Esophagus muscularis mucosa (tissue), 4 donors: Measurements from ENCODE around the gene MIPOL1. TPM values are rescaled to one million over a fixed set of nuclear protein-coding genes. Genes with fewer than 3 reads are reported as not detected.
A peak's percentile ranks its signal among the peaks of the same experiment; 100 is the strongest.

Source experiments
- DNase-seq: peaks from one replicate; pipeline ENCODE4 v3.0.0-alpha.2; 2017; ENCODE audit errors: extremely low spot score
- H3K27ac ChIP-seq, 4 donors: fragments of 200-600 bp; sonication (generic); replicated peaks in 1 of 4; 1 replicate in 3 of 4; 2 replicates in 1 of 4; pipeline ENCODE4 v1.5.1; 2016 to 2019; ENCODE audit warnings: mild to moderate bottlenecking in 1 of 4
- H3K27me3 ChIP-seq, 4 donors: fragments of 200-600 bp; sonication (generic); one replicate each; pipeline versions ENCODE4 v1.5.1 to v1.6.0; 2016 to 2019
- H3K36me3 ChIP-seq, 4 donors: fragments of 200-600 bp; sonication (generic); one replicate each; pipeline ENCODE4 v1.5.1; 2016 to 2019
- H3K4me1 ChIP-seq, 4 donors: fragments of 200-600 bp; sonication (generic); one replicate each; pipeline ENCODE4 v1.5.1; 2016 to 2019
- H3K4me3 ChIP-seq, 4 donors: fragments of 200-600 bp; sonication (generic); 1 replicate in 2 of 4; 2 replicates in 2 of 4; pipeline ENCODE4 v1.5.1; 2016 to 2019; ENCODE audit warnings: mild to moderate bottlenecking in 4 of 4, moderate library complexity in 1 of 4
- H3K9me3 ChIP-seq, 4 donors: fragments of 200-600 bp; sonication (generic); 1 replicate in 3 of 4; 2 replicates in 1 of 4; pipeline ENCODE4 v1.5.1; 2016 to 2019
- CTCF ChIP-seq, 3 experiments: fragments of 200-600 bp in 2 of 3; fragments of 450-650 bp in 1 of 3; sonication (generic) in 2 of 3; IDR thresholded peaks; one replicate each; pipeline ENCODE4 v1.5.1; 2017 to 2019; ENCODE audit warnings: antibody characterized with exemption in 3 of 3, mild to moderate bottlenecking in 2 of 3, moderate library complexity in 1 of 3
- EP300 ChIP-seq: sonication (generic); formaldehyde crosslinking; IDR thresholded peaks from one replicate; pipeline ENCODE4 v1.6.1; 2017; ENCODE audit warnings: antibody characterized with exemption
- POLR2A ChIP-seq: fragments of 450-650 bp; IDR thresholded peaks from one replicate; pipeline ENCODE4 v1.6.1; 2017; ENCODE audit warnings: antibody characterized with exemption, moderate library complexity, mild to moderate bottlenecking, low read depth
- POLR2AphosphoS5 ChIP-seq, 2 donors: sonication (generic); formaldehyde crosslinking; IDR thresholded peaks; one replicate each; pipeline ENCODE4 v1.6.1; 2017; ENCODE audit warnings: antibody characterized with exemption in 2 of 2
- WGBS: methylation state at CpG from one replicate; pipeline ENCODE4 v1.1.5; 2018; 5-methylcytosine and 5-hydroxymethylcytosine counted together
- intact Hi-C: fragments of 100-400 bp; cut with DNase I; formaldehyde crosslinking; loops from one replicate; pipeline ENCODE4 v1.15.1; 2023
- total RNA-seq, 4 donors: library from RNA; depleted of rRNA; stranded (reverse); fragments of >200 nt; gene quantifications; one replicate each; pipeline versions ENCODE4 v1.1.0 to v1.2.1, GENCODE V29; 2016

Gene MIPOL1
- total RNA-seq, 4 donors from 2014 or later = 6.5 to 21.2 (median 10.4) TPM

GRCh38 chr14:37196604-37197420 lies 925 bp upstream of the MIPOL1 start:
- intact Hi-C loops = loop anchor here (2.0 kb wide), 1 partner anchor 24 kb away; the partner anchor contains the start of gene SLC25A21
- no peaks in the 10 kb centered on the region for H3K36me3 ChIP-seq

GRCh38 chr14:37198273-37198598 lies 499 bp downstream of the MIPOL1 start:
- no peaks in the 10 kb centered on the region for H3K9me3 ChIP-seq
- intact Hi-C loops = no loop called here
- H3K36me3 ChIP-seq = no peaks in the 10 kb centered on the region
- no peak for DNase-seq
- H3K27me3 ChIP-seq = no peaks in the 10 kb centered on the region
- 6% methylated on average over 11 of the region's 11 CpGs for WGBS
- peak overlapping the region; percentile 63 to 80 (median 68) for H3K4me3 ChIP-seq
- peak in 1 of 3 experiments; percentile 55 for TF ChIP-seq CTCF (IDR thresholded peaks at IDR 0.05)
- TF ChIP-seq POLR2A = no peak
- TF ChIP-seq POLR2AphosphoS5 (IDR thresholded peaks at IDR 0.05) = no peak
- TF ChIP-seq EP300 = no peak
- peaks cover 3 to 19% (median 13%) of the 10 kb centered on the region in 4 donors for H3K4me1 ChIP-seq
- H3K27ac ChIP-seq = peak overlapping the region; percentile 89 to 93 (median 92)

More at GRCh38 chr14:37196604-37197420, 925 bp upstream of the MIPOL1 start:
- no peak for DNase-seq
- TF ChIP-seq POLR2A (no peak), CTCF (IDR thresholded peaks at IDR 0.05) (no peak), POLR2AphosphoS5 (IDR thresholded peaks at IDR 0.05) (no peak), EP300 (no peak)
- Histone ChIP-seq H3K4me3 (peak overlapping the region; percentile 63 to 80 (median 68)), H3K4me1 (peaks cover 3 to 19% (median 13%) of the 10 kb centered on the region in 4 donors), H3K27ac (peak overlapping the region; percentile 89 to 93 (median 92)), H3K9me3 (no peaks in the 10 kb centered on the region), H3K27me3 (no peaks in the 10 kb centered on the region)
- WGBS = 91% methylated on average over 17 of the region's 17 CpGs

- Histone ChIP-seq H3K4me3 (peak overlapping the region in 3 of 4 donors; percentile 63 to 80 (median 65)), H3K27ac (peak overlapping the region in 3 of 4 donors; percentile 89 to 93 (median 91)), H3K4me1 (peaks cover 3 to 19% (median 13%) of the 10 kb centered on the region in 4 donors), H3K9me3 (no peaks in the 10 kb centered on the region), H3K27me3 (no peaks in the 10 kb centered on the region), H3K36me3 (no peaks in the 10 kb centered on the region)
- DNase-seq = no peak
- WGBS = 88% methylated on average over 5 of the region's 5 CpGs
- intact Hi-C loops = no loop called here
- TF ChIP-seq POLR2A (no peak), POLR2AphosphoS5 (IDR thresholded peaks at IDR 0.05) (no peak), EP300 (no peak), CTCF (IDR thresholded peaks at IDR 0.05) (no peak)
Observed at GRCh38 chr14:37198907-37199306, 1.2 kb downstream of the MIPOL1 start.

GRCh38 chr14:37201724-37202123 lies 4.0 kb downstream of the MIPOL1 start:
- intact Hi-C loops = no loop called here
- Histone ChIP-seq H3K27ac (no peak overlapping the region), H3K36me3 (no peaks in the 10 kb centered on the region), H3K27me3 (no peaks in the 10 kb centered on the region), H3K4me1 (peaks cover 3 to 19% (median 13%) of the 10 kb centered on the region in 4 donors), H3K4me3 (no peak overlapping the region), H3K9me3 (peaks cover 0 to 8% (median 0%) of the 10 kb centered on the region in 4 donors)
- no peak for DNase-seq
- TF ChIP-seq POLR2AphosphoS5 (IDR thresholded peaks at IDR 0.05) (no peak), EP300 (no peak), CTCF (IDR thresholded peaks at IDR 0.05) (no peak), POLR2A (no peak)
- WGBS = 74% methylated on average over 2 of the region's 2 CpGs
